Measurements from ENCODE around the gene KPNA1.

Gene KPNA1

DNA sequence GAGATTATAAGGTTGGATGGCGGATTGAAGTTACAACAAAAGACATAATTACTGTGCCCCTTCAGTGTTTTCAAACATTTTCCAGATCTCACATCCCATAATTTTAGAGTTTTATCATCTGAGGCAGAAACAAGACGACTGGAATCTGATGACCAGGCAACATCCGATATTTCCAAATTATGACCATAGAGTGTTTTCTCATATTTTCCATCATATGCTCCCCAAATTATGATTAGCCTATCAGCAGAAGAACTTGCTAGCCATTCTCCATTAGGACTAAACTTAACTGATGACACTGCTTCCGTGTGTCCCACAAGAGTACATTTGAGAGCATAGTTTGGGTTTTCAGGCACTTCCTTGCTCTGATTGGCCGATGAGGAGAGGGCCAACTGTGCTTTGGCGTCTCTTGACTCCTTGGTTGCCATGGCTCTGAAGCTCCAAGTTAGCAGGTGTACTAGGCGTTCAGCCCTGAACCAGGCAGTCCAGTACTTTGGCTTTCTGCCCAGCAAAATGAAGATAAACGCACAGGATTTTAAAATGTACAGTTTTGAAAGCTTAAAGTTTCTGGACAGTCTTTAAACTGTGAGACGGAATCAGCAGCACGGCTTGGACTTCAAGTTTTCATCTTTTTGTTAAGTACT lies 99.5 kb downstream of the KPNA1 start:
- H3K27me3 ChIP-seq: no peaks in the 10 kb centered on the region
- no peaks in the 10 kb centered on the region for H3K9me3 ChIP-seq
- TF ChIP-seq, protein P1, sequence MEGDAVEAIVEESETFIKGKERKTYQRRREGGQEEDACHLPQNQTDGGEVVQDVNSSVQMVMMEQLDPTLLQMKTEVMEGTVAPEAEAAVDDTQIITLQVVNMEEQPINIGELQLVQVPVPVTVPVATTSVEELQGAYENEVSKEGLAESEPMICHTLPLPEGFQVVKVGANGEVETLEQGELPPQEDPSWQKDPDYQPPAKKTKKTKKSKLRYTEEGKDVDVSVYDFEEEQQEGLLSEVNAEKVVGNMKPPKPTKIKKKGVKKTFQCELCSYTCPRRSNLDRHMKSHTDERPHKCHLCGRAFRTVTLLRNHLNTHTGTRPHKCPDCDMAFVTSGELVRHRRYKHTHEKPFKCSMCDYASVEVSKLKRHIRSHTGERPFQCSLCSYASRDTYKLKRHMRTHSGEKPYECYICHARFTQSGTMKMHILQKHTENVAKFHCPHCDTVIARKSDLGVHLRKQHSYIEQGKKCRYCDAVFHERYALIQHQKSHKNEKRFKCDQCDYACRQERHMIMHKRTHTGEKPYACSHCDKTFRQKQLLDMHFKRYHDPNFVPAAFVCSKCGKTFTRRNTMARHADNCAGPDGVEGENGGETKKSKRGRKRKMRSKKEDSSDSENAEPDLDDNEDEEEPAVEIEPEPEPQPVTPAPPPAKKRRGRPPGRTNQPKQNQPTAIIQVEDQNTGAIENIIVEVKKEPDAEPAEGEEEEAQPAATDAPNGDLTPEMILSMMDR (IDR thresholded peaks at IDR 0.05; ENCODE audit: low read depth, low read length): no peak
- H3K36me3 ChIP-seq: peaks cover 3% of the 10 kb centered on the region; the same call in 1 of the 2 replicates
- DNase-seq: peak; percentile 13
- H3K4me3 ChIP-seq (ENCODE audit: low read depth, low read length): peak overlapping the region; percentile 93
- H3K4me1 ChIP-seq: no peaks in the 10 kb centered on the region; the same call in 1 of the 2 replicates

DNA sequence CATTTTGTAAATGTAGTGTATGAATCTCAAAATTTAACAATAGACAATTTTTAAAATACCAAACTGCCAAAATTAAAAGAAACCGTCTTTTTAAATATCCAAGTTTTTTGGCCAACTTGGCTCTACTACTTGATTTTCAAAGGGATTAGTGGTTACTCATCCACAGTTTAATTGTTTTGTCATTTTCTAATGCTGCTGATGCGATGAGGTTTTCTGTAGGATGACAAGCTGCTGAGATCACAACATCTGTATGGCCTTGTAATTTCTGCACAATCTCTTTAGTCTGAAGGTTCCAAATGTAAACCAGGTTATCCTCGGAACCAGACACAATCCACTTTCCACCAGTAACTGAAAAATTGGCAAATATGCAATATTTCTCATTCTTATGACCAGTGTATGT lies 100.3 kb downstream of the KPNA1 start:
- Histone ChIP-seq H3K4me1 (no peaks in the 10 kb centered on the region; the same call in 1 of the 2 replicates), H3K36me3 (peaks cover 3% of the 10 kb centered on the region), H3K9me3 (no peaks in the 10 kb centered on the region), H3K4me3 (ENCODE audit: low read depth, low read length) (no peak overlapping the region), H3K27me3 (no peaks in the 10 kb centered on the region)
- no peak for DNase-seq
- TF ChIP-seq, protein P1 (IDR thresholded peaks at IDR 0.05; ENCODE audit: low read depth, low read length): no peak

DNA sequence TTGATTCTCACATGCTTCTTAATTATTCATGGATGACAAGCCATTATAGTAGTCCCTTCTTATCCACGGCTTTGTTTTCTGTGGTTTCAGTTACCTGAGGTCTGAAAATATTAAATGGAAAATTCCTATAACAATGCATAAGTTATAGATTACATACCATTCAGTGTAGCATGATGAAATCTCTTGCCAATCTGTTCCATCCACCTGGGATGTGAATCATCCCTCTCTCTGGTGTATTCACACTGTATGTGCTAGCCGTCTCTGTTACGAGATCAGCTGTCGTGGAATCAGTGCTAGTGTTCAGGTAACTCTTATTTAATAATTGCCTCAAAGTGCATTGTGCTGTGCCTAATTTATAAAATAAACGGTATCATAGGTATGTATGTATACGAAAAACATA lies 104.1 kb downstream of the KPNA1 start:
- TF ChIP-seq, protein P1 (IDR thresholded peaks at IDR 0.05; ENCODE audit: low read depth, low read length): no peak
- Histone ChIP-seq H3K4me1 (no peaks in the 10 kb centered on the region; the same call in 1 of the 2 replicates), H3K9me3 (no peaks in the 10 kb centered on the region), H3K27me3 (no peaks in the 10 kb centered on the region), H3K36me3 (peaks cover 19% of the 10 kb centered on the region), H3K4me3 (ENCODE audit: low read depth, low read length) (no peak overlapping the region)
- DNase-seq: no peak

DNA sequence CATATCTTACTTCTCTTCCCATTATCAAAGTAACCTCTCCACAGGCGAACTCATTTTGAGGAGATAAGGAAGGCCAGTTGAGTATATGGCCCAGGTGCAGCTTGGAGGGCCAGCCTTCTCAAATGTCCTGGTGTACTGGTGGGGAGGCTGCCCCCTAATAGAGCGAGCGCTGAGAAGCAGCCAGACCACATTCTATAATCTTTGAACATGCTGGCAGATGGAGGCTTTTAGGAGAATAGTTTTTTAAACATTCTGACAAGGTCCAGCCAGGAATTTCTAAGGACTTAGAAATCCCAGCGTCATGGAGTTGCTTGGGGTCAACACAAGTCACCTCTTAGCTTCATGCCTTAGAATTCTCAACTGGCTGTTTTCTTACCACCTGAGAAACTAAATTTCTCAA lies 104.6 kb downstream of the KPNA1 start:
- TF ChIP-seq, protein P1 (IDR thresholded peaks at IDR 0.05; ENCODE audit: low read depth, low read length): no peak
- H3K9me3 ChIP-seq: no peaks in the 10 kb centered on the region
- H3K36me3 ChIP-seq: peaks cover 19% of the 10 kb centered on the region
- no peaks in the 10 kb centered on the region for H3K27me3 ChIP-seq
- no peak for DNase-seq
- no peak overlapping the region for H3K4me3 ChIP-seq (ENCODE audit: low read depth, low read length)
- no peaks in the 10 kb centered on the region; the same call in 1 of the 2 replicates for H3K4me1 ChIP-seq

DNA sequence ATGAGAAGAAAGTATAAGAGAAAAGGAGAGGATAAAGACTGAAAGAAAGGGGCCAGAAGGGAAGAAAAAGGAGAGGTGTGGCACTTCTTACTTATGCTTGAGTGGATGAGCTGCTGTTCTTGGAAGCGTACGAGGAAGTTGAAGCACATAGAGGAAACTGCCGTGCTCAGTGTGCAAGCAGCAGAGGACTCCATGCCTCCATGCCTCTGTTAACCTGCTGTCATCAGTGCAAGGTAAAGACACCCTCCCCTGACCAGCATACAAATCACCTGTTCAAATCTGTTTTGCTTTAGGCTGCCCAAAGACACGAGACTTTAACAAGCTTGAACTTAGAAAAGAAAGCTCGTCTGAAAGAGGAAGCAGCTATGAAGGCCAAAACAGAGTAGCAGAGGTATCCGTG lies 105.3 kb downstream of the KPNA1 start:
- DNase-seq: no peak
- H3K4me1 ChIP-seq: no peaks in the 10 kb centered on the region
- no peaks in the 10 kb centered on the region for H3K9me3 ChIP-seq
- peaks cover 26% of the 10 kb centered on the region for H3K36me3 ChIP-seq
- no peaks in the 10 kb centered on the region for H3K27me3 ChIP-seq
- TF ChIP-seq, protein P1 (IDR thresholded peaks at IDR 0.05; ENCODE audit: low read depth, low read length): no peak
- no peak overlapping the region for H3K4me3 ChIP-seq (ENCODE audit: low read depth, low read length)

DNA sequence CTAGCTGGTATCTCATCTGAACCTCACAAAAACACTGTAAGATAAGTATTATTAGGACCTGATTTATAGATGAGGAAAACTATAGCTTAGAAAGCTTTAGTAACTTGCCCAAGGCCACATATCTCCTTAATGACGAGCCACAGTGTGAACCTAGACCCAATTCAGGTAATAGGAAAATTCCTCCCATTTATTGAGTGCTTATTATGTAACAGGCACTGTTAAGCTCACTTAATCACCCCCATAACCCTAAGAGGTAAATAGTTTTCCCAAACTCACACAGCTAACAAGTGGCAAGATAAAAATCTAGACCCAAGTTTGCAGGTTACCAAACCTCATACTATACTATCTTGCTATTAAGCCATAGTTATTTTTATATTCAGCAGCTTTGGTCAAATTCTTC lies 106.8 kb downstream of the KPNA1 start:
- DNase-seq: no peak
- no peaks in the 10 kb centered on the region for H3K27me3 ChIP-seq
- no peaks in the 10 kb centered on the region for H3K9me3 ChIP-seq
- no peaks in the 10 kb centered on the region for H3K4me1 ChIP-seq
- peaks cover 32% of the 10 kb centered on the region for H3K36me3 ChIP-seq
- no peak overlapping the region for H3K4me3 ChIP-seq (ENCODE audit: low read depth, low read length)
- TF ChIP-seq, protein P1 (IDR thresholded peaks at IDR 0.05; ENCODE audit: low read depth, low read length): no peak

All from BE2C (cell line).